DND-41 (cell line): ENCODE data around the gene FOXN1.
"Not testable (repeated sequence)": the region's sequence is repeated elsewhere in the genome, so short reads cannot be mapped to it uniquely, and the experiment has no call there.

Experiments
- ATAC-seq: fragments of 200-7000 bp; cut with Tn5 transposase; 3 replicates; pipeline ENCODE4 v1.9.1; 2021; ENCODE audit warnings: low read depth; ENCODE audit not compliant: insufficient read depth
- DNase-seq: peaks from one replicate; pipeline ENCODE4 v3.0.0-alpha.2; 2020
- H2AFZ ChIP-seq: 2 replicates; pipeline ENCODE4 v1.6.0; 2012; ENCODE audit warnings: low read depth, low read length
- H3K27ac ChIP-seq: 2 replicates; pipeline ENCODE4 v1.5.1; 2012; ENCODE audit warnings: low read length, inconsistent platforms
- H3K27me3 ChIP-seq: fragments of 200-600 bp; sonication (generic); 2 replicates; pipeline ENCODE4 v1.6.0; 2012; ENCODE audit warnings: low read length, mild to moderate bottlenecking, inconsistent platforms; ENCODE audit not compliant: insufficient read depth, poor library complexity
- H3K36me3 ChIP-seq: 2 replicates; pipeline ENCODE4 v1.5.1; 2012; ENCODE audit warnings: low read length, inconsistent platforms; ENCODE audit not compliant: insufficient read depth
- H3K4me1 ChIP-seq: 2 replicates; pipeline ENCODE4 v1.5.1; 2012; ENCODE audit warnings: mild to moderate bottlenecking, low read length; ENCODE audit not compliant: insufficient read depth
- H3K4me2 ChIP-seq: 2 replicates; pipeline ENCODE4 v1.6.0; 2012; ENCODE audit warnings: mild to moderate bottlenecking, moderate library complexity, low read length, inconsistent platforms; ENCODE audit not compliant: insufficient read depth
- H3K4me3 ChIP-seq, 2 experiments: fragments of 200-600 bp in 1 of 2; shearing (Covaris generic) in 1 of 2; 2 replicates each; pipeline ENCODE4 v1.5.1; 2012 to 2016; ENCODE audit warnings: inconsistent platforms in 2 of 2, low read length in 2 of 2, mild to moderate bottlenecking in 2 of 2, low read depth in 1 of 2, moderate library complexity in 1 of 2
- H3K79me2 ChIP-seq: 2 replicates; pipeline ENCODE4 v1.6.0; 2012; ENCODE audit warnings: low read length, inconsistent platforms; ENCODE audit not compliant: insufficient read depth
- H3K9ac ChIP-seq: 2 replicates; pipeline ENCODE4 v1.6.0; 2012; ENCODE audit warnings: low read depth, mild to moderate bottlenecking, inconsistent platforms, low read length, moderate library complexity
- H3K9me3 ChIP-seq: 2 replicates; pipeline ENCODE4 v1.5.1; 2012; ENCODE audit warnings: low read length, moderate library complexity, mild to moderate bottlenecking, inconsistent platforms; ENCODE audit not compliant: insufficient read depth, severe bottlenecking
- H4K20me1 ChIP-seq: 2 replicates; pipeline ENCODE4 v1.6.0; 2012; ENCODE audit warnings: low read length; ENCODE audit not compliant: insufficient read depth
- EZH2 ChIP-seq: IDR thresholded peaks from 3 replicates; pipeline ENCODE4 v1.6.1; 2012; ENCODE audit warnings: borderline replicate concordance, low read depth, mild to moderate bottlenecking, moderate library complexity, low read length, inconsistent platforms; ENCODE audit not compliant: severe bottlenecking
- TF ChIP-seq, protein P1 (sequence below): IDR thresholded peaks from 2 replicates; pipeline ENCODE4 v1.5.1; 2012; ENCODE audit warnings: borderline replicate concordance, low read length, moderate library complexity, mild to moderate bottlenecking; ENCODE audit not compliant: poor library complexity, severe bottlenecking; ENCODE audit errors: extremely low read depth

FOXN1 gene, protein sequence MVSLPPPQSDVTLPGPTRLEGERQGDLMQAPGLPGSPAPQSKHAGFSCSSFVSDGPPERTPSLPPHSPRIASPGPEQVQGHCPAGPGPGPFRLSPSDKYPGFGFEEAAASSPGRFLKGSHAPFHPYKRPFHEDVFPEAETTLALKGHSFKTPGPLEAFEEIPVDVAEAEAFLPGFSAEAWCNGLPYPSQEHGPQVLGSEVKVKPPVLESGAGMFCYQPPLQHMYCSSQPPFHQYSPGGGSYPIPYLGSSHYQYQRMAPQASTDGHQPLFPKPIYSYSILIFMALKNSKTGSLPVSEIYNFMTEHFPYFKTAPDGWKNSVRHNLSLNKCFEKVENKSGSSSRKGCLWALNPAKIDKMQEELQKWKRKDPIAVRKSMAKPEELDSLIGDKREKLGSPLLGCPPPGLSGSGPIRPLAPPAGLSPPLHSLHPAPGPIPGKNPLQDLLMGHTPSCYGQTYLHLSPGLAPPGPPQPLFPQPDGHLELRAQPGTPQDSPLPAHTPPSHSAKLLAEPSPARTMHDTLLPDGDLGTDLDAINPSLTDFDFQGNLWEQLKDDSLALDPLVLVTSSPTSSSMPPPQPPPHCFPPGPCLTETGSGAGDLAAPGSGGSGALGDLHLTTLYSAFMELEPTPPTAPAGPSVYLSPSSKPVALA

DNA sequence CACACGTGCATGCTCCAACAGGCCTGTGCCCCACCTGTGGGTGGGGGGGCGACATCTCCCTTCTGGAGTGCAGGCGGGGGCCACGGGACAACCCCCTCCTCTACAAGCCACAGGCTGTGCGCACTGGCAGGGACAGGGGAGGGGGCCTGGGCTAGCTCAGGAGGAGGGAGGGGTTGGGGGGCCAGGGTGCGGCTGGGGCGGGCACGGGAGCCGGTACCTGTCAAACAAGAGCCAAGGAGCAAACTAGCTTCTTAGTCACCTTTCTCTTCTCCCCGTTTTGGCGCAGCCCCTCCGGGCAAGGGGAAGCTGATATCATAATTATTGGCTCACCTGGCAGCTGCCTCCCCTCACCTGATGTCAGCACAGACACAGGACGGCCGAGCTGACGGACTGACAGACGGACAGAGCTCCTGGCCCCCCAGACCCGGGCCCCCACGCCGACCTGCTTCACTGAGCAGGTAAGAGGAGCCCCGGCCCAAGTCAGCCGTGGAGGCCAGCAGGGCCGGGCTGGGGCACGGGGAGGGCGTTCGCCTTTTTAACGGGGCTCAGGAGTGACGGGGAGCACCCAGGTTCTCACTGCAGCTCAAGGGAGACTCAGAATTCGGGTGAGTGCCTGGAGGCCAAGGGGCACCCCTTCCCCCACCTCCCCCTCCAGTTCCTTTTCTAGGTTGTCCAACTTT, at the start of gene FOXN1:
TSS of gene FOXN1 (plus strand) at position 363 of the 680 bp plus-strand sequence. CDS start 17,622 bp downstream, outside the sequence.
- H3K9me3 ChIP-seq = no peaks in the 10 kb centered on the region
- peaks cover 18% of the 10 kb centered on the region for H3K27me3 ChIP-seq
- ATAC-seq (no peak), DNase-seq (no peak)
- no peaks in the 10 kb centered on the region for H4K20me1 ChIP-seq
- no peaks in the 10 kb centered on the region for H3K4me1 ChIP-seq
- H3K79me2 ChIP-seq = no peaks in the 10 kb centered on the region
- no peak within 1 kb of the TSS for H3K4me3 ChIP-seq
- no peak within 1 kb of the TSS for H3K4me2 ChIP-seq
- no peak within 1 kb of the TSS for H2AFZ ChIP-seq
- no peaks in the 10 kb centered on the region for H3K36me3 ChIP-seq
- H3K27ac ChIP-seq = no peak within 1 kb of the TSS
- TF ChIP-seq, protein P1, sequence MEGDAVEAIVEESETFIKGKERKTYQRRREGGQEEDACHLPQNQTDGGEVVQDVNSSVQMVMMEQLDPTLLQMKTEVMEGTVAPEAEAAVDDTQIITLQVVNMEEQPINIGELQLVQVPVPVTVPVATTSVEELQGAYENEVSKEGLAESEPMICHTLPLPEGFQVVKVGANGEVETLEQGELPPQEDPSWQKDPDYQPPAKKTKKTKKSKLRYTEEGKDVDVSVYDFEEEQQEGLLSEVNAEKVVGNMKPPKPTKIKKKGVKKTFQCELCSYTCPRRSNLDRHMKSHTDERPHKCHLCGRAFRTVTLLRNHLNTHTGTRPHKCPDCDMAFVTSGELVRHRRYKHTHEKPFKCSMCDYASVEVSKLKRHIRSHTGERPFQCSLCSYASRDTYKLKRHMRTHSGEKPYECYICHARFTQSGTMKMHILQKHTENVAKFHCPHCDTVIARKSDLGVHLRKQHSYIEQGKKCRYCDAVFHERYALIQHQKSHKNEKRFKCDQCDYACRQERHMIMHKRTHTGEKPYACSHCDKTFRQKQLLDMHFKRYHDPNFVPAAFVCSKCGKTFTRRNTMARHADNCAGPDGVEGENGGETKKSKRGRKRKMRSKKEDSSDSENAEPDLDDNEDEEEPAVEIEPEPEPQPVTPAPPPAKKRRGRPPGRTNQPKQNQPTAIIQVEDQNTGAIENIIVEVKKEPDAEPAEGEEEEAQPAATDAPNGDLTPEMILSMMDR = no peak
- TF ChIP-seq EZH2 = no peak
- H3K9ac ChIP-seq = no peak within 1 kb of the TSS

DNA sequence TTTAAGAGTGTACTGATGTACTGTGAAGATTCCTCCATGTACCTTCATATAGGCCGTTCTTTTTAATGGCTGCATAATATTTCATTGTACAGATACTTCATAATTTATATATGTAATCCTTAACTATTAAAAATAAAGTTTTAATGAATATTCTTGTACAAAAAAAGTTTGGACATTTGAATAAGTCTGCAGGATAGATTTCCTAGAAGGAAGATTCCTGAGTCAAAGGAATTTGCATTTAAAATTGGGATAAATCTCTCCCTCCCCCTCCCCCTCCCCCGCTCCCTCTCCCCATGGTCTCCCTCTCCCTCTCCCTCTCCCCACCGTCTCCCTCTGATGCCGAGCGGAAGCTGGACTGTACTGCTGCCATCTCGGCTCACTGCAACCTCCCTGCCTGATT, 48.3 kb upstream of the FOXN1 start:
- ATAC-seq = no peak
- H3K27me3 ChIP-seq = no peaks in the 10 kb centered on the region

DNA sequence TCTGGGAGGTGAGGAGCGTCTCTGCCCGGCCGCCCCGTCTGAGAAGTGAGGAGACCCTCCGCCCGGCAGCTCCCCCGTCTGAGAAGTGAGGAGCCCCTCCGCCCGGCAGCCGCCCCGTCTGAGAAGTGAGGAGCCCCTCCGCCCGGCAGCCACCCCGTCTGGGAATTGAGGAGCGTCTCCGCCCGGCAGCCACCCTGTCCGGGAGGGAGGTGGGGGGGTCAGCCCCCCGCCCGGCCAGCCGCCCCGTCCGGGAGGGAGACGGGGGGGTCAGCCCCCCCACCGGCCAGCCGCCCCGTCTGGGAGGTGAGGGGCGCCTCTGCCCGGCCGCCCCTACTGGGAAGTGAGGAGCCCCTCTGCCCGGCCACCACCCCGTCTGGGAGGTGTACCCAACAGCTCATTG, 47.3 kb upstream of the FOXN1 start:
- not testable (repeated sequence) for H3K9me3 ChIP-seq, H3K27me3 ChIP-seq, H3K4me2 ChIP-seq, H3K27ac ChIP-seq, H4K20me1 ChIP-seq, H3K4me3 ChIP-seq, H3K9ac ChIP-seq, H3K36me3 ChIP-seq, H3K79me2 ChIP-seq, H3K4me1 ChIP-seq, DNase-seq, H2AFZ ChIP-seq, ATAC-seq

More for the DNA sequence above, 48.3 kb upstream of the FOXN1 start:
- Histone ChIP-seq H4K20me1 (no peaks in the 10 kb centered on the region), H3K4me3 (no peak overlapping the region), H3K9ac (no peak overlapping the region), H3K79me2 (no peaks in the 10 kb centered on the region), H2AFZ (no peak overlapping the region), H3K4me2 (no peak overlapping the region), H3K9me3 (no peaks in the 10 kb centered on the region), H3K36me3 (no peaks in the 10 kb centered on the region), H3K27ac (no peak overlapping the region), H3K4me1 (no peaks in the 10 kb centered on the region)
- TF ChIP-seq EZH2 = no peak
- TF ChIP-seq, protein P1 = no peak
- DNase-seq = no peak

DNA sequence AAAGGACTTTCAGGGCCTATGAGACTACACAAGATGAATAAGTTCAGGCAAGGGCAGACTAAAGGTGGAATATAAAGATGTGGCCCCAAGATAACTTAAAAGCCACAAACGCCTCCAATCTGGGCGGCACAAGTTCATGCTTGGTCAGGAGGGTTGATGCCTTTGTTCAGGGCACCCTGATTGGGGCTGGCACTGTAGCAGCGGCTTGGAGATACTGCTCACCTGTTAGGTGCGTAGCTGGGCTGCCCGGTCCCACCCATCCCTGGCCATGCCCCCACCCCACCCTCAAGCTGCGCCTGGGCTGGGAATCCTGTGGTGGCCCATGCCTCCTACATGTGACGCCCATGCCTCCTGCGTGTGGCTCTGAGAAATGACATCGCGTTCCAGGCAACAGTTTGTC, 45.2 kb upstream of the FOXN1 start:
- Histone ChIP-seq H4K20me1 (no peaks in the 10 kb centered on the region), H3K4me3 (no peak overlapping the region), H3K79me2 (no peaks in the 10 kb centered on the region), H3K36me3 (no peaks in the 10 kb centered on the region), H3K4me2 (no peak overlapping the region), H2AFZ (no peak overlapping the region), H3K9ac (no peak overlapping the region), H3K27me3 (no peaks in the 10 kb centered on the region), H3K4me1 (no peaks in the 10 kb centered on the region), H3K27ac (no peak overlapping the region), H3K9me3 (no peaks in the 10 kb centered on the region)
- no peak for ATAC-seq
- TF ChIP-seq EZH2 = no peak
- TF ChIP-seq, protein P1 = no peak
- DNase-seq = no peak
